ENCODE results near the gene S100A3.
"Not testable (repeated sequence)": the region's sequence is repeated elsewhere in the genome, so short reads cannot be mapped to it uniquely, and the experiment has no call there.

GRCh38 chr1:153583514-153583913 is 34.5 kb upstream of the S100A3 start:
- TF ChIP-seq ZNF101 (CRISPR knock-in tag; IDR thresholded peaks at IDR 0.05; ENCODE audit: borderline replicate concordance, low read depth); SRSF9 (IDR thresholded peaks at IDR 0.05; ENCODE audit: borderline replicate concordance, insufficient read depth, low read depth, low read length, poor library complexity, severe bottlenecking); HDAC1 (CRISPR knock-in tag; IDR thresholded peaks at IDR 0.05); ZNF274 (CRISPR knock-in tag; IDR thresholded peaks at IDR 0.05); RBM39 (IDR thresholded peaks at IDR 0.05; ENCODE audit: low read depth, low read length, poor library complexity, severe bottlenecking); CERS6 (CRISPR knock-in tag; IDR thresholded peaks at IDR 0.05); SRSF4 (IDR thresholded peaks at IDR 0.05; ENCODE audit: low read depth, low read length, poor library complexity, severe bottlenecking); CTCF (CRISPR knock-in tag; IDR thresholded peaks at IDR 0.05); ZSCAN30 (CRISPR knock-in tag; IDR thresholded peaks at IDR 0.05); NFRKB (IDR thresholded peaks at IDR 0.05); ZHX2 (IDR thresholded peaks at IDR 0.05; ENCODE audit: low read depth); ZHX2 (CRISPR knock-in tag; IDR thresholded peaks at IDR 0.05; ENCODE audit: borderline replicate concordance); KDM6A (CRISPR knock-in tag; IDR thresholded peaks at IDR 0.05; ENCODE audit: low read depth): not testable (repeated sequence)

All from HepG2 (cell line).